HG03565 (cell line): ENCODE measurements around the gene HSD17B11.
"Not testable (repeated sequence)": the region's sequence is repeated elsewhere in the genome, so short reads cannot be mapped to it uniquely, and the experiment has no call there.

Experiments used
- ATAC-seq: cut with Tn5 transposase; IDR thresholded peaks from one replicate; pipeline ENCODE4 v1.9.1; 2021; ENCODE audit warnings: mild to moderate bottlenecking, moderate library complexity; ENCODE audit not compliant: unreplicated experiment

The HSD17B11 gene, protein sequence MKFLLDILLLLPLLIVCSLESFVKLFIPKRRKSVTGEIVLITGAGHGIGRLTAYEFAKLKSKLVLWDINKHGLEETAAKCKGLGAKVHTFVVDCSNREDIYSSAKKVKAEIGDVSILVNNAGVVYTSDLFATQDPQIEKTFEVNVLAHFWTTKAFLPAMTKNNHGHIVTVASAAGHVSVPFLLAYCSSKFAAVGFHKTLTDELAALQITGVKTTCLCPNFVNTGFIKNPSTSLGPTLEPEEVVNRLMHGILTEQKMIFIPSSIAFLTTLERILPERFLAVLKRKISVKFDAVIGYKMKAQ

DNA sequence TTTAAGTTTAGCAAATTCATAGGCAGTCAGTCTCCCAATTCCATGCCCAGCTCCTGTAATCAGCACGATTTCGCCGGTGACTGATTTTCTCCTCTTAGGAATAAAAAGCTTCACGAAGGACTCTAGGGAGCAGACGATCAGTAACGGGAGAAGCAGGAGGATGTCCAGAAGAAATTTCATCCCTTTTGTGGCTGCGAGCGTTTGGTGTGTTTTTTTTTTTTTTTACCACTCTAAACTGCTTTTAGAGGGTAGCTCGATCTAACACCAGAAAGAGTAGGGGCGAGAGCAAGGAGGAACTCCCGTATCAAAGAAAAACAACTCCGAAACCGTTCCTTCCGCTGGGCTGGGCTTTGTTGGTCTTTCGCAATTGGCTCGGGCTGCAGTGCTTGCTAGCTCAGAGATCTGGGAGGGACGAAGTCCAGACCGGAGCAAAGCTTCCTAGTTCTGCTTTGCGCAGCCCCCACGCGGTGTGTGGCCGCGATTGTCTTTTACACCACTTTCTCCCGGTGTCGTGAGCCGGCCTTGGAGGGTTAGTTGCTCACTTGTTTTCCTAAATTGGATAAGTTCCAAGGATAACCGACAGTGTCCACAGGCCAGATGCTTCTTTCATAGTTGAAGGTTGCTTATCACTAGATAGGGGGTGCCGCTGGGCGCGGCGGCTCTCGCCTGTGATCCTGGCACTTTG, at the start of gene HSD17B11:
HSD17B11 (minus strand) TSS at position 298 of the 685 bp plus-strand sequence; CDS start at position 180, 118 bp downstream.
- peak; percentile 100 for ATAC-seq

DNA sequence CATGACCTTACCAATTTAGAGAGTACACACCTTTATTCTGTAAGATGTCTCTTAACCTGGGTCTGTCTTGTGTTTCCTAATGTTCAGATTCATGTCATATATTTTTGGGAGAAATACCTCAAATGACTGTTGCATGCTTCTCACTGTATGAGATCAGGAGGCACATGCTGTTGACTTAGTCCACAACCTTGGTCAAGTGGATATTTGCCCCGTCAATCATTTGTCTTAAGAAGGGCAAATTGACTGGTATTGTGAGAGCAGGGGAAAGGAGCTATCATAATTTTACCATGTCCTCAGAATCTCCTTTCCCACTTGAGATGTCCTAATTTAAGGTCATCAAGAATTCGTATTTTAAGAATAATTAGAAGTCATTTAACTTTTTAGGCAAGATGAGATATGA, 42.4 kb upstream of the HSD17B11 start:
- no peak for ATAC-seq

DNA sequence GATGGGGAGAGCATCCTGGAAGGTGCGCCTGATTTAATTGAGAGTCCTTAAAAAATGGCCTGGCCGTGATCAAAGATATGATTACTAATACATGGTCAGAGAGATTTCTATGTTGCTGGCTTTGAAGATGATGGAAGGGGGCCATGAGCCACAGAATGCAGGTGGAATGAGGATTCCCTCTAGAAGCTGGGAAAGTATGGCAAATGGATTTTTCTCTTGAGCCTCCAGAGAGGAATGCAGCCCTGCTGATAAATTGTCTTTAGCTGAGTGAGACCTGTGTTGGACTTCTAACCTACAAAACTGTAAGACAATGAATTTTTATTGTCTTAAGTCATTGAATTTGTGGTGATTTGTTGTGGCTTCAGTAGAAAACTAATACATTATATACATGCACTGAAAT, 39.0 kb upstream of the HSD17B11 start:
- no peak for ATAC-seq

DNA sequence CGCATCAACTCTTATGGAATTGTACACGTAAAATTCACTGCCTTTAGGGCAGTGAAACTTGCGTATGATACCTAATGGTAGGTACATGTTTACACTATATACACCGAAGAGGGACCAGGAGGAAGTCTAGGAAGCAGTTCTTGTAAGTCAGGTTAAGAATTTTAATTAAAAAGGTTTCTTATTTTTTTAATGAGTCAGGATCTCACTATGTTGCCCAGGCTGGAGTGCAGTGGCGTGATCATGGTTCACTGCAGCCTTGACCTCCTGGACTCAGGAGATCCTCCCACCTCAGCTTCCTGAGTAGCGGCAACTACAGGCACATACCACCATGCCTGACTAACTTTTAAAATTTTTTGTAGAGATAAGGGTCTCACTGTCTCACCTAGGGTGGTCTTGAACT, 38.0 kb upstream of the HSD17B11 start:
- no peak for ATAC-seq

DNA sequence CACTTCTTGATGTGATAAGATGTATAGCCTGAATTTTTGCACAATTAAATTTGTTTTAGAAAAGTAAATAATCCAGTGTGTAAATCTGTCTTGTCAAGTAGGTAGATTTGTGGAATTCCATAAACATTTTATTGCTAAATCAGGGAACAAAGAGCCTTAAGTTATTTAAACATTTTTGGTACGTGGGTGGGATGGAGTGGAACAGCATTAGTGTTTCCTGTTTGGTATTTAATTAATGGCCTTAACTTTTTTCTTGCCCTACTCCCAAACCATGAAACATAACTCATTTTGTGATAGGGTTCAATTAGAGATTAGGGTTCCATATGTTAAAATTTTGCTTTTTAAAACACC, 36.5 kb upstream of the HSD17B11 start:
- ATAC-seq, result no peak

DNA sequence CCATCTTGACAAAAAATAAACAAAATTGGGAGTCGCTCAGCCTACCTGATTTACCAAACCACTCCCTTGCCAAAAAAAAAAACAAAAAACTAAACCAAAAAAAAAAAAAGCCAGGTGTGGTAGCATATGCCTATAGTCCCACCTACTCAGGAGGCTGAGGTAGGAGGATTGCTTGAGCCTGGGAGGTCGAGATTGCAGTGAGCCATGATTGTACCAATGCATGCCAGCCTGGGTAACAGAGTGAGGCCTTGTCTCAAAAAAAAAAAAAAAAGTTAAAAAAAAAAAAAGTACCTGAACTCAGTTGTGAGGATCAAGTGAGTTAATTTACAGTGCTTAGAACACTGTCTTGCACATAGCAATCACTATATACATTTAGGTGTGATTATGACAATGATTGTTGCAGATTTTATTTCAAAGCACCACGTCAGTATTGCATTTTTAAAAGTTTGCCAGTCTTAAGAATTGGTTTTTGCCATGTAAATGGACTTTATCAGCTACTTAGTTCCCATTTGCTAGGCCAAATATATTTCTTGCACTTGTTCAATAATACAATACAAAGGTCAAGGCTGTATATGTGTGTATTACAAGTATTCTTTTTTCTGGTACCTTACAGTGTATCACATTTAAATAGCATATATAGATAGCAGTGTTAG, 36.0 kb upstream of the HSD17B11 start:
- no peak for ATAC-seq

DNA sequence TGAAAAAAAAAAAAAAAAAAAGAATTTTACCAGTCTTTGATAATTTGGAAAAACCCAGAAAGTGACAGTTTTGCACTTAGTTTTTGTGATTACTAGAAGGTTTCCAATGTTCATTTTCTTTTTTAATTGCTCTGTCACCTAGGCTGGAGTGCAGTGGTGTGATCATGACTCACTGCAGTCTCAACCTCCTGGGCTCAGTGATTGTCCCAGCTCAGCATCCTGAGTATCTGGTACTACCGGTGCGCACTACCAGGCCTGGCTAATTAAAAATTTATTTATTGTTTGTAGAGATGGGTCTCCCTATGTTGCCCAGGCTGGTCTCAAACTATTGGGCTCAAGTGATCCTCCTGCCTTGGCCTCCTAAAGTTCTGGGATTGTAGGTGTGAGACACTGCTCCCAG, 34.7 kb upstream of the HSD17B11 start:
- ATAC-seq, result no peak

DNA sequence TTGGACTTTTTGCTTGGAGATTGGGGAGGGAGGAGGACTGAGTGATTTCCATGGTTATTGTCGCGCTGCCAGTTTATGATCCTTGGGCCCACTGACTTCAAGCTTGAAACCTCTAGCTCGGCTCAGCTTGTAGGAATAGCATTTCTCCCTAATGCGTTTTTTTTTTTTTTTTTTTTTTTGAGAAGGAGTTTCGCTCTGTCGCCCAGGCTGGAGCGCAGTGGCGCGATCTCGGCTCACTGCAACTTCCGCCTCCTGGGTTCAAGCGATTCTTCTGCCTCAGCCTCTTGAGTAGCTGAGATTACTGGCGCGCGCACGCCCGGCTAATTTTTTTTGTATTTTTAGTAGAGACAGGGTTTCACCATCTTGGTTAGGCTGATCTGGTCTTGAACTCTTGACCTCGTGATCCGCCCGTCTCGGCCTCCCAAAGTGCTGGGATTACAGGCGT, 33.1 kb upstream of the HSD17B11 start:
- not testable (repeated sequence) for ATAC-seq

DNA sequence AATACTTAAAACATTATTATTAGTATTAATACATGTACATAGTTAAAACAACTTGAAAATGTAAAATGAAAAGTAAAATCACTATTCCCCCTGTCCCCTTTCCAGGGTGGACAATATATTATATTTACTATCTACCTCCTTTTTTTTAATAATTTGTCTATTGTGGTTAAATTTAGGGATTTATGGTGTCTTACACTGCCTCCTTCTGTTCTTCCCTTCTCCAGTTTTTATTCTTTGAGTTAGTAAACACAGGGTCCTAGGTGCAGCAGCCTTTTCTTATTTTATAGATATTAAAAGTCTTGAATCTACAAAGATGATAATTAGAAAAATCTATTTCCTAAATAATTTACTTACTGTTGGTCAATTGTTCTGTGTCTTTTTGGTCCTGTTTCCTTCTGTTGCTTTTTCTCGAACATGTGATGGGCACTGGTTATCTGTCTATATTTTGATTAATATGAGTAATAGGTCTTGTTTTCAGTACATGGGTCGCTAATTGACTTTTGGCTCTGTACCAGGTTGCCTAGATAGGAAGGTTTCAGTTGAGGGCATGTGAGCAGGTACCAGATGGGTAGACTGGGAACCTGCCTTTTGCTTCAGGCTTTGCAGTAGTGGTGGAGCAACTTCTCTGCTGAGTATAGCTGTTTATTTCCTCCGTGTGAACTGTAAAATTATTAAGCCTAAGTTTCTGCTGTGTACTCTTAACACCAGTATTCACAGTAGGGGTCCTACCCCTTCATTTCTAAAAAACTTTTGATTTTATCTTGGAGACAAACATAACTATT, 32.5 kb upstream of the HSD17B11 start:
- no peak for ATAC-seq

DNA sequence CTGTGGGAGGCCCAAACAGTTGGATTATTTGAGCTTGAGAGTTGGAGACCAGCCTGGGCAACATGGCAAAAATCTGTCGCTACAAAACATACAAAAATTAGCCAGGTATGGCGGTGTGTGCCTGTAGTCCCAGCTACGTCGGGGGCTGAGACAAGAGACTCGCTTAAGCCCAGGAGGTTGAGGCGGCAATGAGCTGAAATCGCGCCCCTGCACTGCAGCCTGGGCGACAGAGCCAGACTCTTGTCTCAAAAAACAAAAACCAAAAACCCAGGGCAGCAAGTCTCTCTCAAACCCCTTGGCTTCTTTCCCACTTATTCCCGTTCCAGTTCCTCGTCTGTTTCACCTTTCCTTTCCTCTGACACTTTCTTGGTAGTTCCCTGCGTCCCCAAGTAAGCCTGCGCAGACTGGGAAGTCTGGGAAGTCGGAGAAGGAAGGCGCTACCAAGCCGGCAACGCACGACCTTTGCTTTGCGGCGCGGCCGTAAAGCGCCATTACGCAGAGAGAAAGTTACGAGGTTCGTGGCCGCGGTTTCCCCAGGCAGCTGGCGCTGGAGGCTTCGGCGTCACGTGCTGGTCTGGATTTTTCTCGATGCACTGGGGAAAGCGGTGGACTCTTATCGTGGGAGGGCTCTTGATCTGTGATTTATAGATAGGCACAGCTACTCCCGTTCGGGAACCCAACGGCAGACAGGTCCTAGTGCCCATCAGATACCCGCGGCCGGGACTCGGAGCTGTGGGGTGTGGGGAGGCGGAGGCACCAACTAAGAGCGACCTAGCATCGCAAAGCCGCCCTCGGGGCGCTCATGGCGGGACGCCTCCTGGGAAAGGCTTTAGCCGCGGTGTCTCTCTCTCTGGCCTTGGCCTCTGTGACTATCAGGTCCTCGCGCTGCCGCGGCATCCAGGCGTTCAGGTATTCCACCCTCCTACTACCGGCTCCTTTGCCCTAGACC, 31.4 kb upstream of the HSD17B11 start, which contains the start of gene NUDT9:
NUDT9 (plus strand) TSS at position 470 of the 949 bp plus-strand sequence; CDS start at position 803, 333 bp downstream.
- peak; percentile 63 for ATAC-seq

DNA sequence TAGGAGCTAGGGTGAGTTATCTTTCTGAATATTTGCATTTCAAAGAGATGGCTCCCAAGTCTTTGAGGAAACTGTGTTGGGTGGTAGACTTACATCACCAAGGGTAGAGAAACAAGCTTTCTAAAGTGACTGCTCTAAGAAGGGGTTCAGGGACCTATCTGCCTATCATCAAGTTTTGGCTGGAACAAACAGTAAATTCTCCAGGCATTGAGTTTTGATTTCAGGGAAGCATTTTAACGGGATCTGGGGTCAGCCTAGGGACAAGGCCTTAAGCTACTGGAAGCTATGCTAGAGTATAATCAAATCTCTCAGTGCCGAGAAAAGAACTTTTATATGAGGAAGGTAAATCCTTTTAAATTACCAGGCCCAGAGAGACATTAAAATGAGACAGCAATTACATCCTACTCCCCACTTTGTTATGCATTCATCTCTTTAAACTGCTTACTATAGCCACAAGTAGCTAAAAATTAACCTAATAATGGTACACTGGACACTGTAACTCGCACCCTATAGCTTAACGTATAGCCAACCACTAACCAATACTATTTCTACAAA, 29.4 kb upstream of the HSD17B11 start:
- ATAC-seq, result no peak

DNA sequence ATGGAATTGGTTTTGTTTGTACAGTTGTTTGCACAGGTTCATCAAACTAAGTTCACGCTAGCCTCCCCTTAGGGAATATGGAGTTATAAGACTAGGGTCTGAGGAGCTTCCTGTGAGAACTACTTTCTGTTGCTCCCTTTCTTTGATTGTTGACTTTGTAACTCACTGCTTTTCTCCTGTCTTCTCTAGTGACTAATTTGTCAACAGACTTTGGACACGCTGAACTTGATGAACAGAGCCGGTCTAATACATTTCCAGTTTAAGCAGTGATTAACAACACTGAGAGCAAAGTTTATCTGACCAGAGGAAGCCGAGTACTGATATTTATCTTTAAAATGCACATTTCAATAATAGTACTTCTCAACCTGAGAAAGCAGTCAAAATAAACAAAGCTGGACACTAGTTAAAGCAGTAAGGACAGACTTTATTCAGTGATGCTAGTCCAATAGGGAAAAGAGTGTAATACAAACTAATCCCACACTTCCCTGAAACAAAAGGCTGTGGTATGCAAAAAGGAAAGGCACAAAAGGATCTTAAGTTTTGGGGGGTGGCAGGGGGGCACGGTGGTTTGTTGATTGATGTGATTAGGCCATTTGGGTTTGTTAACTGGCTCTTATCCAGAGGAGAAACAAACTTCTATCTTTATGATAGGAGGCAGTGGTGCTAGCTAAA, 28.7 kb upstream of the HSD17B11 start:
- ATAC-seq, result no peak

DNA sequence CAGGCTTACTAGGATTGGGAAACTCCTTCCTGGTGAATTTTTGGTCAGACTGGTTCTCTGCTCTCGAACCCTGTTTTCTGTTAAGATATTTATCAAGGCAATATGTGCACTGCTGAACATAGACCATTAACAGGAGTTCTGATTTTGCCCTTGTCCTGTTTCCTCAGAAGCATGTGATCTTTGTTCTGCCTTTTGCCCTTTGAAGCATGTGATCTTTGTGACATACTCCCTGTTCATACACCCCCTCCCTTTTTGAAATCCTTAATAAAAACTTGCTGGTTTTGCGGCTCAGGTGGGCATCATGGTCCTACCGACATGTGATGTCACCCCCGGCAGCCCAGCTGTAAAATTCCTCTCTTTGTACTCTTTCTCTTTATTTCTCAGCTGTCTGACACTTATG, 27.4 kb upstream of the HSD17B11 start:
- ATAC-seq, result not testable (repeated sequence)

DNA sequence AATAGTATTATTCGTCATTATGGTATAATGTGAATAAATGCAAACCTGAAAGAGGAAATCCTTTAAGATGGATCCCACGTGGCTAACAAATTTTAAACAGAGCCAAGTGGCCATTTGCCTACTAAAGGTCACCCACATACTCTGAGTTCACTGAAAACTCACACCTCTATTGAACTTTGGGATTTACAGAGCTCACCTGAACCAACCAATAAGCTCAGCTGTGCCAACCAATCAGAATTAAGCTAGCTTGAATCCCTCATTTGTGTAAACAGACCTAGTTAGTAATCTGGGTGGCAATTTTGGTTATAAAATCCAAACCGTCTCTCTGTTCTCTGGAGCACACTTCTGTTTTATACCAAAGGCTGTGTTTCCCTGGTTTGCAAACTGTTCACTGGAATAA, 26.0 kb upstream of the HSD17B11 start:
- no peak for ATAC-seq

DNA sequence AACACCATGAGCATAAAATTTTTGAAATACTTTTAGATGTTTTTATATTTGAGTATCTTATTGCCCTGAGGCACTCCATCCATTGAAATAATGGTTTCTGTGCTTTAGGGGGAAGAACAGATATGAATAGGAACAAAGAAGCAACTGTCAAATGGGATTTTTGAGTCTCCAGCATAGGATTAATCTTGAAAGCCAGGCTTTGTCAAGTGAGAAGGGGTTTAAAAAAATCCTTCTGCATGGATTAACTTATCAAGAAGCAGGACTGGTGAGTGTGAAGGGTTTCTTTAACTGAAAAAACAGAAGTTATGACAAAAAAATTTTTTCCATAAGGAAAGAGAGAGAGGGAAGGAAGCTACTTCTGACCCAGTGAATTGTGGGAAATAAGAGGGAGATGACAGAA, 23.8 kb upstream of the HSD17B11 start:
- no peak for ATAC-seq

DNA sequence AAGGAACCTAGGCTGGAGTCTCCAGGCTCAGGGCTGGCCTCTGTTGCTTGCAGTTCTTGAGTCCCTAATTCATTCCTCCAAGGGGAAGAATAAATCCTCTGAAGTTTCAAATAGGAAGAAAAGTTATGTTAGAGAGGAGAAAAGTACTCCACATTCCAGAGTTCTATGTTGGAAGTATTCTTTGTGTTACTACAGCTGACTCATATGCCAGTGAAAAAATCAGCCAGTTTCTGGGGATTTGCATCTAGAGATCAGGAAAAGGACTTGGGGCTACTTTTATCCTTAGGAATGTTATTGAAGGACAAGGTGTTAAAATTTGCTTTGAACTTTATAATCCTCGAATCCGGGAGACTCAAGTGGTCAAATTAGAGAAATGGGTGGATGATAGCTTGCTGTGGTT, 19.7 kb upstream of the HSD17B11 start:
- no peak for ATAC-seq

DNA sequence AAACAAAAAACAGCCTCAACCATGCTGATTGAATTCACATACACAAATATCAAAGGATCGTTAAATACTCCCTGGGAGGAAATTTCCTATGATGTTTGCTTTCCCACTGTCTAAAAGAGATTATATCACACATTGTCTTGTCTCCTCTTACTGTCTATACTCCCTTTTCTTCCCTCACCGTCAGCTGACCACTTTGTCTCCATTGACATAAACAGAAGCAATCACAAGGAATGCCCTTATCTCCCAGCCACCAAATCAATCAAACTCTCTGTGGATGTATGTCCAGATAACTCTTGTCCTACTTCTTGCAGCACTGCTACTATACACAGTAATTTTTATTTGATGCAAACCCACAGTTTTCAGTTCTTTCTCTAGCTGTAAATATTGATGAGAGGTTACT, 19.2 kb upstream of the HSD17B11 start:
- no peak for ATAC-seq

DNA sequence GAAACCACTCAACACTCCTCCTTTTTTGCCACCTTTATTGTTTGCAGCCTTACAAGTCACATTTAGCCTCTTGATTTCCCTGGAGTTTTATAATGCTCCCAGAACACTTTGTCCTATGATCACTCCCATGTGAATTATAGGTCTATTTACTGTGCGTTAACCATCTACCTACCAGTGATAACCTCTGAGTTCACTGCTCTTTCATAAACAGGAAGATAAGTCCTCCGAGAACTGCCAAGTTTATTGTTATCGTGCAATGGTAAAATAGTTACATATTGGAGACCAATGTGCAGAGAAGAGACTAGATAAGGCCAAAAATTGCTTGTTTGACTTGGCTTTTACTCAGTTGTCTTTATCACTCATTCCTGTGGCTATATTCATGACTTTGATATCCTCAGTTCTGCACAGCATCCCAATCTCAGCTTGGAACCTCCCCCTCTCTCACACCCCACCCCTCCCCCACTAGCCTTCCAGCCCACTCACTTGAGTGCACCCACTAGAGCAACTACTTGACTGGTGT, 18.5 kb upstream of the HSD17B11 start:
- ATAC-seq, result no peak

DNA sequence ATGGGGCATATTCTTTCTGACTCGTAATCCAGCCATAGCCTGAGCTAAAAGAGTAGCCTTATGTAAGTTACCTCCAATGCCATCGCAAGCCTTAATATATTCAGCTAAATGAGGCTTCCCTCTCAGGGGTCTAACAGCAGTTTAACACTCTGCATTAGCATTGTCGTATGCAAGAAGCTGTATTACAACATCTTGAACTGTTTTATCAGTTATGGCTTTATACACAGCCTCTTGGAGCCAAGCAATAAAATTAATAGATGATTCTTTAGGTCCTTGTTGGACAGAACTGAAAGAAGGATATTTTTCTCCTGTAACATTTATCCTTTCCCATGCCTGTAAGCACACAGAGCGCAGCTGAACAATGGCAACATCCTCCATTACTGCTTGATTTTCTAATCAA, 15.9 kb upstream of the HSD17B11 start:
- ATAC-seq, result not testable (repeated sequence)
